Measurements from ENCODE around the gene LY6G6C. TPM values are rescaled to one million over a fixed set of nuclear protein-coding genes. Genes with fewer than 3 reads are reported as not detected.

Gene LY6G6C
- polyA plus RNA-seq, 1 donor: 0.28 TPM

GRCh38 chr6:31677955-31678354 is 43.6 kb downstream of the LY6G6C start:
- DNase-seq: no peak

- DNase-seq: no peak
These were observed 44.6 kb downstream of the LY6G6C start for GRCh38 chr6:31676904-31677303.

- no peak for DNase-seq
These were observed 45.1 kb downstream of the LY6G6C start for GRCh38 chr6:31676322-31676903.

- no peak for DNase-seq
These were observed 51.9 kb downstream of the LY6G6C start, which contains the start of gene LY6G5B for GRCh38 chr6:31669676-31670075. LY6G5B (plus strand) TSS chr6:31669976; CDS start chr6:31670951, 975 bp downstream.

Other genes with a start within 250 kb of the LY6G6C start
- gene MICB, start 223.6 kb downstream of the LY6G6C start, polyA plus RNA-seq (ENCODE audit: insufficient read length): 0.85 TPM
- not detected for gene MCCD1, start 192.8 kb downstream of the LY6G6C start, polyA plus RNA-seq (ENCODE audit: insufficient read length)
- 420 TPM for gene DDX39B, start 179.7 kb downstream of the LY6G6C start, polyA plus RNA-seq (ENCODE audit: insufficient read length)
- gene ATP6V1G2, start 175.1 kb downstream of the LY6G6C start, polyA plus RNA-seq (ENCODE audit: insufficient read length): 4.2 TPM
- 18.9 TPM for gene NFKBIL1, start 174.1 kb downstream of the LY6G6C start, polyA plus RNA-seq (ENCODE audit: insufficient read length)
- gene LTA, start 149.5 kb downstream of the LY6G6C start, polyA plus RNA-seq (ENCODE audit: insufficient read length): not detected
- 0.12 TPM for gene TNF, start 146.2 kb downstream of the LY6G6C start, polyA plus RNA-seq (ENCODE audit: insufficient read length)
- gene LTB, start 139.3 kb downstream of the LY6G6C start, polyA plus RNA-seq (ENCODE audit: insufficient read length): 1.5 TPM
- 8.3 TPM for gene LST1, start 135.5 kb downstream of the LY6G6C start, polyA plus RNA-seq (ENCODE audit: insufficient read length)
- gene NCR3, start 128.7 kb downstream of the LY6G6C start, polyA plus RNA-seq (ENCODE audit: insufficient read length): not detected
- gene AIF1, start 106.5 kb downstream of the LY6G6C start, polyA plus RNA-seq (ENCODE audit: insufficient read length): 24.6 TPM
- gene PRRC2A, start 101.0 kb downstream of the LY6G6C start, polyA plus RNA-seq (ENCODE audit: insufficient read length): 166 TPM
- gene BAG6, start 69.1 kb downstream of the LY6G6C start, polyA plus RNA-seq (ENCODE audit: insufficient read length): 252 TPM
- gene APOM, start 65.9 kb downstream of the LY6G6C start, polyA plus RNA-seq (ENCODE audit: insufficient read length): 3.3 TPM
- 13.1 TPM for gene C6orf47, start 61.0 kb downstream of the LY6G6C start, polyA plus RNA-seq (ENCODE audit: insufficient read length)
- gene GPANK1, start 56.7 kb downstream of the LY6G6C start, polyA plus RNA-seq (ENCODE audit: insufficient read length): 17.1 TPM
- gene CSNK2B, start 55.7 kb downstream of the LY6G6C start, polyA plus RNA-seq (ENCODE audit: insufficient read length): 127 TPM
- 11.7 TPM for gene LY6G5B, start 51.8 kb downstream of the LY6G6C start, polyA plus RNA-seq (ENCODE audit: insufficient read length)
- gene LY6G5C, start 40.7 kb downstream of the LY6G6C start, polyA plus RNA-seq (ENCODE audit: insufficient read length): 6.3 TPM
- 54.6 TPM for gene ABHD16A, start 18.4 kb downstream of the LY6G6C start, polyA plus RNA-seq (ENCODE audit: insufficient read length)
- gene LY6G6F, start 14.9 kb downstream of the LY6G6C start, polyA plus RNA-seq (ENCODE audit: insufficient read length): not detected
- gene LY6G6D, start 6.4 kb downstream of the LY6G6C start, polyA plus RNA-seq (ENCODE audit: insufficient read length): not detected
- gene MPIG6B, start 1.6 kb upstream of the LY6G6C start, polyA plus RNA-seq (ENCODE audit: insufficient read length): 0.71 TPM
- gene DDAH2, start 7.6 kb upstream of the LY6G6C start, polyA plus RNA-seq (ENCODE audit: insufficient read length): 128 TPM
- 116 TPM for gene CLIC1, start 14.8 kb upstream of the LY6G6C start, polyA plus RNA-seq (ENCODE audit: insufficient read length)
- gene MSH5, start 18.3 kb upstream of the LY6G6C start, polyA plus RNA-seq (ENCODE audit: insufficient read length): 14.4 TPM
- gene SAPCD1, start 40.9 kb upstream of the LY6G6C start, polyA plus RNA-seq (ENCODE audit: insufficient read length): 2.4 TPM
- 2.5 TPM for gene VWA7, start 55.6 kb upstream of the LY6G6C start, polyA plus RNA-seq (ENCODE audit: insufficient read length)
- gene VARS1, start 74.0 kb upstream of the LY6G6C start, polyA plus RNA-seq (ENCODE audit: insufficient read length): 48.6 TPM
- gene LSM2, start 85.2 kb upstream of the LY6G6C start, polyA plus RNA-seq (ENCODE audit: insufficient read length): 51.7 TPM
- gene HSPA1L, start 93.5 kb upstream of the LY6G6C start, polyA plus RNA-seq (ENCODE audit: insufficient read length): 3.7 TPM
- gene HSPA1A, start 93.8 kb upstream of the LY6G6C start, polyA plus RNA-seq (ENCODE audit: insufficient read length): 84.3 TPM
- 61.2 TPM for gene HSPA1B, start 106.0 kb upstream of the LY6G6C start, polyA plus RNA-seq (ENCODE audit: insufficient read length)
- 17.7 TPM for gene NEU1, start 141.1 kb upstream of the LY6G6C start, polyA plus RNA-seq (ENCODE audit: insufficient read length)
- gene SLC44A4, start 157.3 kb upstream of the LY6G6C start, polyA plus RNA-seq (ENCODE audit: insufficient read length): 0.23 TPM
- gene EHMT2, start 176.0 kb upstream of the LY6G6C start, polyA plus RNA-seq (ENCODE audit: insufficient read length): 33.6 TPM
- gene ZBTB12, start 180.3 kb upstream of the LY6G6C start, polyA plus RNA-seq (ENCODE audit: insufficient read length): 10.9 TPM
- gene C2, start 206.0 kb upstream of the LY6G6C start, polyA plus RNA-seq (ENCODE audit: insufficient read length): 11.1 TPM
- 1.7 TPM for gene CFB, start 224.3 kb upstream of the LY6G6C start, polyA plus RNA-seq (ENCODE audit: insufficient read length)
- 69.7 TPM for gene NELFE, start 237.2 kb upstream of the LY6G6C start, polyA plus RNA-seq (ENCODE audit: insufficient read length)
- gene SKIC2, start 237.4 kb upstream of the LY6G6C start, polyA plus RNA-seq (ENCODE audit: insufficient read length): 28.5 TPM